ENCODE data around the gene FBXL7. TPM values are rescaled to one million over a fixed set of nuclear protein-coding genes. Genes with fewer than 3 reads are reported as not detected.

The FBXL7 gene
- total and polyA plus RNA-seq, 7 experiments from 2014 or later: not detected

- no peaks in the 10 kb centered on the region for H3K9me3 ChIP-seq (ENCODE audit: control insufficient read depth in 2 of 3, low read length in 3 of 3)
- DNase-seq (no peak), ATAC-seq (no peak)
- H3K4me3 Mint-ChIP-seq: no peak overlapping the region
- H3K9me3 Mint-ChIP-seq: peaks cover 2 to 20% (median 12%) of the 10 kb centered on the region in 11 donors
- H3K4me1 Mint-ChIP-seq: no peaks in the 10 kb centered on the region
- no peaks in the 10 kb centered on the region for H3K27me3 ChIP-seq (ENCODE audit: control insufficient read depth in 2 of 2, insufficient read depth in 2 of 2, low read length in 2 of 2)
- H3K4me3 ChIP-seq (ENCODE audit: low read length): no peak overlapping the region
- intact Hi-C loops (cut with micrococcal nuclease): no loop called here
- no peak overlapping the region for H3K27ac ChIP-seq (ENCODE audit: low read depth, low read length)
- H3K27me3 Mint-ChIP-seq: no peaks in the 10 kb centered on the region
- ChIA-PET CTCF (no interaction called here), POLR2A (no interaction called here)
- H3K36me3 Mint-ChIP-seq: peaks cover 0 to 7% (median 0%) of the 10 kb centered on the region in 5 donors
- no peaks in the 10 kb centered on the region for H3K4me1 ChIP-seq (ENCODE audit: control insufficient read depth in 2 of 2, insufficient read depth in 2 of 2, low read length in 2 of 2)
- H3K27ac Mint-ChIP-seq: no peak overlapping the region
- H3K36me3 ChIP-seq (ENCODE audit: control insufficient read depth in 2 of 3, insufficient read depth in 3 of 3, low read length in 3 of 3): no peaks in the 10 kb centered on the region
Measured at GRCh38 chr5:15741591-15741990, 241.6 kb downstream of the FBXL7 start.

- H3K4me3 Mint-ChIP-seq: no peak overlapping the region
- intact Hi-C loops (cut with micrococcal nuclease): no loop called here
- no peaks in the 10 kb centered on the region for H3K27me3 ChIP-seq (ENCODE audit: control insufficient read depth in 2 of 2, insufficient read depth in 2 of 2, low read length in 2 of 2)
Measured at GRCh38 chr5:15746833-15747232, 246.9 kb downstream of the FBXL7 start.

GRCh38 chr5:15748266-15748665 lies 248.3 kb downstream of the FBXL7 start:
- no peak for DNase-seq
- H3K27me3 Mint-ChIP-seq: no peaks in the 10 kb centered on the region
- ChIA-PET CTCF (no interaction called here), POLR2A (no interaction called here)
- H3K9me3 Mint-ChIP-seq: peaks cover 3 to 17% (median 7%) of the 10 kb centered on the region in 11 donors
- no peak overlapping the region for H3K27ac Mint-ChIP-seq
- Histone ChIP-seq H3K9me3 (ENCODE audit: control insufficient read depth in 2 of 3, low read length in 3 of 3) (no peaks in the 10 kb centered on the region), H3K36me3 (ENCODE audit: control insufficient read depth in 2 of 3, insufficient read depth in 3 of 3, low read length in 3 of 3) (no peaks in the 10 kb centered on the region), H3K4me3 (ENCODE audit: low read length) (no peak overlapping the region), H3K27me3 (ENCODE audit: control insufficient read depth in 2 of 2, insufficient read depth in 2 of 2, low read length in 2 of 2) (no peaks in the 10 kb centered on the region), H3K4me1 (ENCODE audit: control insufficient read depth in 2 of 2, insufficient read depth in 2 of 2, low read length in 2 of 2) (no peaks in the 10 kb centered on the region), H3K27ac (ENCODE audit: low read depth, low read length) (no peak overlapping the region)
- intact Hi-C loops (cut with micrococcal nuclease): no loop called here
- no peaks in the 10 kb centered on the region for H3K4me1 Mint-ChIP-seq
- H3K36me3 Mint-ChIP-seq: peaks cover 0 to 7% (median 0%) of the 10 kb centered on the region in 5 donors
- no peak for ATAC-seq
- no peak overlapping the region for H3K4me3 Mint-ChIP-seq

More at GRCh38 chr5:15746833-15747232, 246.9 kb downstream of the FBXL7 start:
- ChIA-PET CTCF (no interaction called here), POLR2A (no interaction called here)
- Mint-ChIP-seq H3K9me3 (peaks cover 0 to 17% (median 9%) of the 10 kb centered on the region in 11 donors), H3K36me3 (peaks cover 0 to 7% (median 0%) of the 10 kb centered on the region in 5 donors), H3K27me3 (no peaks in the 10 kb centered on the region), H3K4me1 (no peaks in the 10 kb centered on the region), H3K27ac (no peak overlapping the region)
- Histone ChIP-seq H3K9me3 (ENCODE audit: control insufficient read depth in 2 of 3, low read length in 3 of 3) (no peaks in the 10 kb centered on the region), H3K4me3 (ENCODE audit: low read length) (no peak overlapping the region), H3K4me1 (ENCODE audit: control insufficient read depth in 2 of 2, insufficient read depth in 2 of 2, low read length in 2 of 2) (no peaks in the 10 kb centered on the region), H3K27ac (ENCODE audit: low read depth, low read length) (no peak overlapping the region), H3K36me3 (ENCODE audit: control insufficient read depth in 2 of 3, insufficient read depth in 3 of 3, low read length in 3 of 3) (no peaks in the 10 kb centered on the region)
- ATAC-seq: no peak
- no peak for DNase-seq

- no peaks in the 10 kb centered on the region for H3K9me3 ChIP-seq (ENCODE audit: control insufficient read depth in 2 of 3, low read length in 3 of 3)
- ChIA-PET CTCF (no interaction called here), POLR2A (no interaction called here)
- no peak overlapping the region for H3K4me3 ChIP-seq (ENCODE audit: low read length)
- H3K27ac ChIP-seq (ENCODE audit: low read depth, low read length): no peak overlapping the region
- Mint-ChIP-seq H3K27me3 (no peaks in the 10 kb centered on the region), H3K4me3 (no peak overlapping the region), H3K27ac (no peak overlapping the region), H3K9me3 (peaks cover 0 to 15% (median 3%) of the 10 kb centered on the region in 11 donors), H3K4me1 (no peaks in the 10 kb centered on the region), H3K36me3 (no peaks in the 10 kb centered on the region)
- intact Hi-C loops (cut with micrococcal nuclease): no loop called here
- DNase-seq (no peak), ATAC-seq (no peak)
- H3K36me3 ChIP-seq (ENCODE audit: control insufficient read depth in 2 of 3, insufficient read depth in 3 of 3, low read length in 3 of 3): no peaks in the 10 kb centered on the region
- no peaks in the 10 kb centered on the region for H3K4me1 ChIP-seq (ENCODE audit: control insufficient read depth in 2 of 2, insufficient read depth in 2 of 2, low read length in 2 of 2)
- H3K27me3 ChIP-seq (ENCODE audit: control insufficient read depth in 2 of 2, insufficient read depth in 2 of 2, low read length in 2 of 2): no peaks in the 10 kb centered on the region
Measured at GRCh38 chr5:15752663-15753285, 252.8 kb downstream of the FBXL7 start.

GRCh38 chr5:15753752-15754151 lies 253.8 kb downstream of the FBXL7 start:
- no peak overlapping the region for H3K4me3 Mint-ChIP-seq
- no peaks in the 10 kb centered on the region for H3K4me1 Mint-ChIP-seq
- no peak overlapping the region for H3K27ac Mint-ChIP-seq
- no peaks in the 10 kb centered on the region for H3K36me3 Mint-ChIP-seq
- ChIA-PET POLR2A (no interaction called here), CTCF (no interaction called here)
- H3K4me3 ChIP-seq (ENCODE audit: low read length): no peak overlapping the region
- H3K27ac ChIP-seq (ENCODE audit: low read depth, low read length): no peak overlapping the region
- H3K9me3 Mint-ChIP-seq: peaks cover 0 to 15% (median 3%) of the 10 kb centered on the region in 11 donors
- H3K4me1 ChIP-seq (ENCODE audit: control insufficient read depth in 2 of 2, insufficient read depth in 2 of 2, low read length in 2 of 2): no peaks in the 10 kb centered on the region
- DNase-seq (no peak), ATAC-seq (no peak)
- no peaks in the 10 kb centered on the region for H3K9me3 ChIP-seq (ENCODE audit: control insufficient read depth in 2 of 3, low read length in 3 of 3)
- no peaks in the 10 kb centered on the region for H3K27me3 ChIP-seq (ENCODE audit: control insufficient read depth in 2 of 2, insufficient read depth in 2 of 2, low read length in 2 of 2)
- intact Hi-C loops (cut with micrococcal nuclease): no loop called here
- H3K36me3 ChIP-seq (ENCODE audit: control insufficient read depth in 2 of 3, insufficient read depth in 3 of 3, low read length in 3 of 3): no peaks in the 10 kb centered on the region
- no peaks in the 10 kb centered on the region for H3K27me3 Mint-ChIP-seq

- H3K27ac Mint-ChIP-seq: no peak overlapping the region
- no peak overlapping the region for H3K4me3 Mint-ChIP-seq
- H3K4me1 Mint-ChIP-seq: no peaks in the 10 kb centered on the region
- no peak for ATAC-seq
- no peak overlapping the region for H3K27ac ChIP-seq (ENCODE audit: low read depth, low read length)
- H3K4me1 ChIP-seq (ENCODE audit: control insufficient read depth in 2 of 2, insufficient read depth in 2 of 2, low read length in 2 of 2): no peaks in the 10 kb centered on the region
- DNase-seq: no peak
- H3K9me3 Mint-ChIP-seq: peaks cover 0 to 9% (median 0%) of the 10 kb centered on the region in 11 donors
- intact Hi-C loops (cut with micrococcal nuclease): no loop called here
- no peak overlapping the region for H3K4me3 ChIP-seq (ENCODE audit: low read length)
- H3K27me3 Mint-ChIP-seq: no peaks in the 10 kb centered on the region
- ChIA-PET POLR2A (no interaction called here), CTCF (no interaction called here)
- no peaks in the 10 kb centered on the region for H3K36me3 ChIP-seq (ENCODE audit: control insufficient read depth in 2 of 3, insufficient read depth in 3 of 3, low read length in 3 of 3)
- H3K27me3 ChIP-seq (ENCODE audit: control insufficient read depth in 2 of 2, insufficient read depth in 2 of 2, low read length in 2 of 2): no peaks in the 10 kb centered on the region
- H3K9me3 ChIP-seq (ENCODE audit: control insufficient read depth in 2 of 3, low read length in 3 of 3): no peaks in the 10 kb centered on the region
- H3K36me3 Mint-ChIP-seq: no peaks in the 10 kb centered on the region
Measured at GRCh38 chr5:15757103-15757502, 257.1 kb downstream of the FBXL7 start.

- DNase-seq: no peak
- POLR2A ChIA-PET: no interaction called here
- intact Hi-C loops (cut with micrococcal nuclease): no loop called here
Measured at GRCh38 chr5:15757619-15758018, 257.6 kb downstream of the FBXL7 start.

More at GRCh38 chr5:15757619-15758018, 257.6 kb downstream of the FBXL7 start:
- Mint-ChIP-seq H3K4me3 (no peak overlapping the region), H3K27ac (no peak overlapping the region), H3K36me3 (no peaks in the 10 kb centered on the region), H3K9me3 (peaks cover 0 to 9% (median 0%) of the 10 kb centered on the region in 11 donors), H3K4me1 (no peaks in the 10 kb centered on the region), H3K27me3 (no peaks in the 10 kb centered on the region)
- H3K9me3 ChIP-seq (ENCODE audit: control insufficient read depth in 2 of 3, low read length in 3 of 3): no peaks in the 10 kb centered on the region
- CTCF ChIA-PET: no interaction called here
- no peaks in the 10 kb centered on the region for H3K27me3 ChIP-seq (ENCODE audit: control insufficient read depth in 2 of 2, insufficient read depth in 2 of 2, low read length in 2 of 2)
- ATAC-seq: no peak
- H3K4me1 ChIP-seq (ENCODE audit: control insufficient read depth in 2 of 2, insufficient read depth in 2 of 2, low read length in 2 of 2): no peaks in the 10 kb centered on the region
- H3K27ac ChIP-seq (ENCODE audit: low read depth, low read length): no peak overlapping the region
- no peaks in the 10 kb centered on the region for H3K36me3 ChIP-seq (ENCODE audit: control insufficient read depth in 2 of 3, insufficient read depth in 3 of 3, low read length in 3 of 3)
- no peak overlapping the region for H3K4me3 ChIP-seq (ENCODE audit: low read length)

All from naive thymus-derived CD4-positive, alpha-beta T cell (primary cell).